Calu3 (cell line): ENCODE data around the gene STPG4. TPM values are rescaled to one million over a fixed set of nuclear protein-coding genes. Genes with fewer than 3 reads are reported as not detected.
"Not testable (repeated sequence)": the region's sequence is repeated elsewhere in the genome, so short reads cannot be mapped to it uniquely, and the experiment has no call there.

ENCODE experiments used
- BruUV-seq: library from RNA; stranded (reverse); fragments of 400-500 nt; replicated peaks from 2 replicates; lab custom pipeline; 2021; lab: Mats Ljungman, UMichigan
- CTCF ChIA-PET: fragments of 300-600 bp; sonication (Branson Sonifier 250); formaldehyde crosslinking; loops from one replicate; lab custom pipeline; 2022; ENCODE audit warnings: antibody characterized with exemption; lab: Charles Lee
- DNase-seq: peaks from one replicate; pipeline ENCODE4 v3.0.0; 2022
- H3K27ac Mint-ChIP-seq: one replicate; pipeline ENCODE4 v1.8.0; 2022; ENCODE audit warnings: mixed read lengths; ENCODE audit not compliant: unreplicated experiment
- H3K27me3 Mint-ChIP-seq: one replicate; pipeline ENCODE4 v1.8.0; 2022; ENCODE audit warnings: mixed read lengths; ENCODE audit not compliant: unreplicated experiment
- H3K36me3 Mint-ChIP-seq: one replicate; pipeline ENCODE4 v1.8.0; 2022; ENCODE audit warnings: mild to moderate bottlenecking, moderate library complexity, mixed read lengths; ENCODE audit not compliant: insufficient read depth, unreplicated experiment
- H3K4me1 Mint-ChIP-seq: one replicate; pipeline ENCODE4 v1.8.0; 2022; ENCODE audit warnings: mild to moderate bottlenecking, low read depth, mixed read lengths; ENCODE audit not compliant: unreplicated experiment
- H3K4me3 Mint-ChIP-seq: one replicate; pipeline ENCODE4 v1.8.0; 2022; ENCODE audit warnings: mild to moderate bottlenecking, low read depth, moderate library complexity, mixed read lengths; ENCODE audit not compliant: unreplicated experiment
- H3K9me3 Mint-ChIP-seq: one replicate; pipeline ENCODE4 v1.8.0; 2022; ENCODE audit warnings: low read depth, mixed read lengths; ENCODE audit not compliant: unreplicated experiment
- CTCF ChIP-seq: fragments of 200-600 bp; IDR thresholded peaks from one replicate; pipeline ENCODE4 v1.8.0; 2022; ENCODE audit warnings: antibody characterized with exemption; ENCODE audit not compliant: unreplicated experiment
- intact Hi-C: fragments of 100-400 bp; cut with micrococcal nuclease; formaldehyde crosslinking; loops from one replicate; pipeline ENCODE4 v1.10.0; 2022; ENCODE audit not compliant: unreplicated experiment
- total RNA-seq: library from RNA; stranded (reverse); gene quantifications from 2 replicates; pipeline ENCODE4 v1.2.3, GENCODE V29; 2022

Gene STPG4
- total RNA-seq, 1 experiment from 2014 or later = 12.7 TPM

GRCh38 chr2:47128705-47129104, 26.4 kb downstream of the STPG4 start:
- Mint-ChIP-seq H3K4me1 (peaks cover 11% of the 10 kb centered on the region), H3K36me3 (no peaks in the 10 kb centered on the region), H3K9me3 (peaks cover 9% of the 10 kb centered on the region), H3K27ac (no peak overlapping the region), H3K4me3 (no peak overlapping the region), H3K27me3 (no peaks in the 10 kb centered on the region)
- no peak for TF ChIP-seq CTCF
- no TSS peak for BruUV-seq
- intact Hi-C loops = no loop called here
- CTCF ChIA-PET = interaction anchor here (0.6 kb wide), 1 partner anchor 196 kb away, joined by 3 read pairs; no protein-coding TSS in a partner anchor
- DNase-seq = no peak

GRCh38 chr2:47127862-47128543, 27.1 kb downstream of the STPG4 start:
- Mint-ChIP-seq H3K4me3 (no peak overlapping the region), H3K36me3 (no peaks in the 10 kb centered on the region), H3K27ac (no peak overlapping the region), H3K27me3 (no peaks in the 10 kb centered on the region), H3K9me3 (peaks cover 9% of the 10 kb centered on the region), H3K4me1 (peaks cover 11% of the 10 kb centered on the region)
- DNase-seq = no peak
- CTCF ChIA-PET = interaction anchor here (0.6 kb wide), 1 partner anchor 48 kb away, joined by 6 read pairs; no protein-coding TSS in a partner anchor
- no peak for TF ChIP-seq CTCF
- intact Hi-C loops = no loop called here
- BruUV-seq = no TSS peak

DNA sequence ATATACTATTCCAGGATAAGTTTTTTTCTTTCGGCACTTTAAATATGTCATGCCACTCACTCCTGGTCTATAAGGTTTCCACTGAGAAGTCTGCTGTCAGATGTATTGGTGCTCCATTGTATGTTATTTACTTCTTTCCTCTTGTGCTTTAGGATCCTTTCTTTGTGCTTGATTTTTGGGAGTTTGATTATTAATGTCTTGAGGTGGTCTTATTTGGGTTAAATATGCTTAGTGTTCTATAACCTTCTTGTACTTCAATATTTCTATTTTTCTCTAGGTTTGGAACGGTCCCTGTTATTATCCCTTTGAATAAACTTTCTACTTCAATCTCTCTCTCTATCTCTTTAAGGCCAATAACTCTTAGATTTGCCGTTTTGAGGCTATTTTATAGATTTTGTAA, 28.3 kb downstream of the STPG4 start:
- intact Hi-C loops = no loop called here
- no peak for TF ChIP-seq CTCF
- Mint-ChIP-seq H3K27me3 (no peaks in the 10 kb centered on the region), H3K9me3 (peaks cover 9% of the 10 kb centered on the region), H3K4me3 (no peak overlapping the region), H3K27ac (no peak overlapping the region), H3K4me1 (peaks cover 8% of the 10 kb centered on the region), H3K36me3 (no peaks in the 10 kb centered on the region)
- CTCF ChIA-PET = interaction anchor here (0.6 kb wide), 1 partner anchor 15 kb away, joined by 6 read pairs; no protein-coding TSS in a partner anchor
- DNase-seq = no peak
- BruUV-seq = no TSS peak

GRCh38 chr2:47124740-47125139, 30.4 kb downstream of the STPG4 start:
- BruUV-seq, H3K4me3 Mint-ChIP-seq, intact Hi-C loops, DNase-seq, H3K36me3 Mint-ChIP-seq, H3K27ac Mint-ChIP-seq, CTCF ChIA-PET, H3K27me3 Mint-ChIP-seq, H3K9me3 Mint-ChIP-seq, H3K4me1 Mint-ChIP-seq: not testable (repeated sequence)

DNA sequence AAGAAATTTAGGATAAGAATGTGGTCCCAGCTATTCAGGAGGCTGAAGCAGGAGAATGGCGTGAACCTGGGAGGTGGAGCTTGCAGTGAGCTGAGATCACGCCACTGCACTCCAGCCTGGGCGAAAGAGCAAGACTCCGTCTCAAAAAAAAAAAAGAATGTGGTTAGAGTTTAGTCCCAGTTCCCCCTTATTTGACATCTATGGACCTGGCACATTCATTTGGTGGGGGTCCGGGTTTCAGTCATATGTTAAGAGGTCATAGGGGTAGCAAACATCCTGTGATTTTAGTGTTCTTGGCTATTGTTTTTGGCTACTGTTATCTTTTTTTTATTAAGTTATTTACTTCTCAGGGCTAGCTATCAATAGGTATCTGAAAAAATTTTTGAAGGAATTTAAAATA, 34.7 kb downstream of the STPG4 start:
- H3K36me3 Mint-ChIP-seq, H3K27me3 Mint-ChIP-seq, H3K4me3 Mint-ChIP-seq, DNase-seq, intact Hi-C loops, H3K9me3 Mint-ChIP-seq, H3K27ac Mint-ChIP-seq, H3K4me1 Mint-ChIP-seq, BruUV-seq: not testable (repeated sequence)
- CTCF ChIA-PET = interaction anchor here (1.3 kb wide), 1 partner anchor 9 kb away, joined by 4 read pairs; no protein-coding TSS in a partner anchor
